Neutrophil (primary cell): ENCODE results near the gene SREBF2.

ENCODE experiments used
- H3K27ac ChIP-seq: fragments of 200-600 bp; sonication (generic); 2 replicates; pipeline ENCODE4 v1.5.1; 2016; ENCODE audit warnings: mild to moderate bottlenecking, moderate library complexity
- H3K27me3 ChIP-seq: fragments of 200-600 bp; sonication (generic); 2 replicates; pipeline ENCODE4 v1.6.0; 2016; ENCODE audit warnings: mild to moderate bottlenecking
- H3K36me3 ChIP-seq: fragments of 200-600 bp; sonication (generic); 2 replicates; pipeline ENCODE4 v1.5.1; 2017
- H3K4me1 ChIP-seq, 2 experiments: fragments of 200-600 bp in 1 of 2; sonication (generic) in 1 of 2; 1 replicate in 1 of 2; 2 replicates in 1 of 2; pipeline versions ENCODE4 v1.5.1 to v1.6.1; 2013 to 2016; ENCODE audit warnings: low read depth in 1 of 2, low read length in 1 of 2, mild to moderate bottlenecking in 1 of 2, moderate library complexity in 1 of 2; ENCODE audit not compliant: control insufficient read depth in 1 of 2, insufficient read depth in 1 of 2
- H3K4me3 ChIP-seq, 2 experiments: fragments of 200-600 bp in 1 of 2; sonication (generic) in 1 of 2; 1 replicate in 1 of 2; 2 replicates in 1 of 2; pipeline ENCODE4 v1.5.1; 2013 to 2016; ENCODE audit warnings: low read depth in 1 of 2, low read length in 1 of 2, mild to moderate bottlenecking in 1 of 2, moderate library complexity in 1 of 2
- H3K9me3 ChIP-seq: fragments of 200-600 bp; sonication (generic); 2 replicates; pipeline ENCODE4 v1.5.1; 2016
- TF ChIP-seq, protein P1 (sequence below): fragments of 200-600 bp; sonication (generic); IDR thresholded peaks from 2 replicates; pipeline ENCODE4 v1.5.1; 2016; ENCODE audit warnings: antibody characterized with exemption

SREBF2 gene

DNA sequence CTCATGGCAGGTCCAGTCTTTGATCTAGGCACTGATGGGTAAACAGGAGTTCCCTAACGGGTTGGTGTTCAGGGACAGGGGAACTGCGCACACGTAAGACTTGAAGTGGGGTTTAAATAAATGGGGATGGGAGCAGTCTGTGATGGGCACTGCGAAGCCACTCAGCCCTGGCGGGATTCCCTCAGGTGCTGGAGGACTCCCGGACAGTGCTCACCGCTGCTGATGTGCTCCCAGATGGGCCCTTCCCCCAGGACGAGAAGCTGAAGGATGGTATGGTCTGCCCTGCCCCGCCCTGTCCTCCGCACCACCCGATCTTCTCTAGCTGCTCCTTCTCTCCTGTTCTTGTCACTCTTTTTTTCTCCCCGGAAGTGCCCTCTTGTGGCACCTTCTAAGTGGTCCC, 22.9 kb upstream of the SREBF2 start:
- no peak overlapping the region for H3K27ac ChIP-seq
- H3K4me3 ChIP-seq = no peak overlapping the region
- H3K4me1 ChIP-seq = no peaks in the 10 kb centered on the region
- no peaks in the 10 kb centered on the region for H3K9me3 ChIP-seq
- peaks cover 40% of the 10 kb centered on the region for H3K36me3 ChIP-seq
- H3K27me3 ChIP-seq = no peaks in the 10 kb centered on the region
- TF ChIP-seq, protein P1, sequence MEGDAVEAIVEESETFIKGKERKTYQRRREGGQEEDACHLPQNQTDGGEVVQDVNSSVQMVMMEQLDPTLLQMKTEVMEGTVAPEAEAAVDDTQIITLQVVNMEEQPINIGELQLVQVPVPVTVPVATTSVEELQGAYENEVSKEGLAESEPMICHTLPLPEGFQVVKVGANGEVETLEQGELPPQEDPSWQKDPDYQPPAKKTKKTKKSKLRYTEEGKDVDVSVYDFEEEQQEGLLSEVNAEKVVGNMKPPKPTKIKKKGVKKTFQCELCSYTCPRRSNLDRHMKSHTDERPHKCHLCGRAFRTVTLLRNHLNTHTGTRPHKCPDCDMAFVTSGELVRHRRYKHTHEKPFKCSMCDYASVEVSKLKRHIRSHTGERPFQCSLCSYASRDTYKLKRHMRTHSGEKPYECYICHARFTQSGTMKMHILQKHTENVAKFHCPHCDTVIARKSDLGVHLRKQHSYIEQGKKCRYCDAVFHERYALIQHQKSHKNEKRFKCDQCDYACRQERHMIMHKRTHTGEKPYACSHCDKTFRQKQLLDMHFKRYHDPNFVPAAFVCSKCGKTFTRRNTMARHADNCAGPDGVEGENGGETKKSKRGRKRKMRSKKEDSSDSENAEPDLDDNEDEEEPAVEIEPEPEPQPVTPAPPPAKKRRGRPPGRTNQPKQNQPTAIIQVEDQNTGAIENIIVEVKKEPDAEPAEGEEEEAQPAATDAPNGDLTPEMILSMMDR = no peak

DNA sequence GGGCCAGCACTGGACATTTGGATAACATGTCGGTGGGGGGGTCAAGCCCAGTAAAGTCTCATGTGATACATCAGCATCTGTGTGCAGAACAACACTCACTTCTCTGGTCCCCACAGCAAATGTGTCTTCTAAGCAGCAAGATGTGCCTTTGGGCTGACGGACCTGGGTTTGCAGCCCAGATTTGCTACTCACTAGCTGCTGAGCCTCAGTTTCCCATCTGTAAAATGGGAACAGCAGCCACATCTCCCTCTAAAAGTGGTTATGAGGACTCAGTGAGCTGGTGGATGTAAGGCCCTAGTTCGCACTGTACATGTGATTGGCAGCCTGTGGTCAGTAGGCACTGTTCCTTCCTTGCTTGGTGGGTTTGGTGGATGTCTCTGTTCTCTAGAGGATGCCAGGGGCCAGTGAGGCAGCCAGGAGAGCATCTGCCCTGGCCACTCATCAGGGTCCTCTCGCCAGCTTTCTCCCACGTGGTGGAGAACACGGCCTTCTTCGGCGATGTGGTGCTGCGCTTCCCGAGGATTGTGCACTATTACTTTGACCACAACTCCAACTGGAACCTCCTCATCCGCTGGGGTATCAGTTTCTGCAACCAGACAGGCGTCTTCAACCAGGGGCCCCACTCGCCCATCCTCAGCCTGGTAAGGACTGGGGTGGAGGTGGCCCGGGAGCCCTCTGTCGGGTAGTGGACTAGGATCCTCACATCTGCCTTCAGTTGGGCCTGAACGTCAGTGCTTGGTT, 19.9 kb upstream of the SREBF2 start:
- H3K36me3 ChIP-seq = peaks cover 55% of the 10 kb centered on the region
- TF ChIP-seq, protein P1 = no peak
- no peaks in the 10 kb centered on the region for H3K9me3 ChIP-seq
- H3K4me1 ChIP-seq = no peaks in the 10 kb centered on the region
- no peaks in the 10 kb centered on the region for H3K27me3 ChIP-seq
- no peak overlapping the region for H3K27ac ChIP-seq
- H3K4me3 ChIP-seq = no peak overlapping the region

DNA sequence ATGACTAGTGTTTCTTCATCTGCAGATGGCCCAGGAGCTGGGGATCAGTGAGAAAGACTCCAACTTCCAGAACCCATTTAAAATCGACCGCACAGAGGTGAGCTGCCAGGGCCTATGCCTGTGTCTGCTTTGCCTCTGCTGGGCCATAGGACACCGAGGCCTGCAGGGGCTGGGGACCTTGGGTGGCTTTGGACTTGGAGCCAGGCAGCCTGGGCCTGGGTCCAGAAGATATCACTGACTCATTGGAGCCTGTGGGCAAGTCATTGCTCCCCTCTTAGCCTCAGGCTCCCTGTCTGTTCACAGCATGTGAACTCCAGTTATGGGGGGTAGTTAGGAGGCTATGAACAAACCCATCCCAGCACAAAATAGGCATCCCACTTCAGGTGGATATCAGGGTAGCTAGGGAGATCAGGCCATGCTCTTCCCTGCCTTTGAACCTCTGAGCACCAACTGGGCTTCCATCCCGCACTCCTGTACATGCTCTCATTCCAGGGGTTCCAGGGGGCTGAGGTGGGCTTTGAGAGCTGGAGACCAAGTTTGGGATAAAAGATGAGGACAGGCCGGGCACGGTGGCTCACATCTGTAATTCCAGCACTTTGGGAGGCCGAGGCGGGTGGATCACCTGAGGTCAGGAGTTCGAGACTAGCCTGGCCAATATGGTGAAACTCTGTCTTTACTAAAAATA, 19.0 kb upstream of the SREBF2 start:
- TF ChIP-seq, protein P1 = no peak
- no peaks in the 10 kb centered on the region for H3K27me3 ChIP-seq
- H3K9me3 ChIP-seq = no peaks in the 10 kb centered on the region
- peaks cover 58% of the 10 kb centered on the region for H3K36me3 ChIP-seq
- no peak overlapping the region for H3K4me3 ChIP-seq
- no peak overlapping the region for H3K27ac ChIP-seq
- H3K4me1 ChIP-seq = no peaks in the 10 kb centered on the region

DNA sequence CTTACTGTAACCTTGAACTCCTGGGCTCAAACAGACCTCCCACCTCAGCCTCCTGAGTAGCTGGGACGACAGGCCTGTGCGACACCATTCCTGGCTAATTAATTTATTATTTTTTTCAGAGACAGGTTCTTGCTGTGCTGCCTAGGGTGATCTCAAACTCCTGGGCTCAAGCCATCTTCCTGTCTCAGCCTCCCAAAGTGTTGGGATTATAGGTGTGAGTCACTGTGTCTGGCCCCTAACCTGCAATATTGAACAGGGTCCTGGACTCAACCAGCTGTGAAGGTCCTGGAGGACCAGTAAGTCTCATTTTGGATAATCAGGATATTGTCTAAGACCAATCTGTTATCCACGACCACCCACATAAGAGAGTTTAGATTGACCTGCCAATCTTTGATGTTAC, 17.2 kb upstream of the SREBF2 start:
- H3K36me3 ChIP-seq = peaks cover 60% of the 10 kb centered on the region
- H3K4me3 ChIP-seq = no peak overlapping the region
- no peaks in the 10 kb centered on the region for H3K4me1 ChIP-seq
- H3K27me3 ChIP-seq = no peaks in the 10 kb centered on the region
- no peak overlapping the region for H3K27ac ChIP-seq
- no peaks in the 10 kb centered on the region for H3K9me3 ChIP-seq
- TF ChIP-seq, protein P1 = no peak

DNA sequence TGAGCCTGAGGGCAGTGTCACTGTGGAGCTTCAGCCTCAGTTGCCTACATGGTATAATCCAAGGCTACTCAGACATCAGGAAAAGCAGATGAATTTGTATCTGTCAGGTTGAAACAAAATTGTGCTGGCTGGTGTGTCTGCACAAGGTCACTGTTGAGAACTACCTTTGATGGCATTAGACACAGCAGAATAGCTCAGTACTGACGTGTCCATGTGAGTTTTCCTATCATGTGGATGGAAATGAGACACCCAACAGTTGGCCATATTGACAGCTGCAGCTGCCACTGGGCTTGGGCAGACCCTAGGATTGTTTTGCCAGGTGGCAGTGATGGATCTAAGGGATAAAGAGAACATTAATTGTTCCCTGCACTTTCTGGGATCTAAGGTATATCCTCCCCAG, 16.7 kb upstream of the SREBF2 start:
- Histone ChIP-seq H3K27me3 (no peaks in the 10 kb centered on the region), H3K9me3 (no peaks in the 10 kb centered on the region), H3K4me1 (no peaks in the 10 kb centered on the region), H3K27ac (no peak overlapping the region), H3K36me3 (peaks cover 55% of the 10 kb centered on the region), H3K4me3 (no peak overlapping the region)
- TF ChIP-seq, protein P1 = no peak
